ENCODE data around the gene HHAT. TPM values are rescaled to one million over a fixed set of nuclear protein-coding genes. Genes with fewer than 3 reads are reported as not detected.

HHAT gene
- total RNA-seq, 2 experiments from 2014 or later = 0.76 to 1.3 TPM

- ChIA-PET POLR2A (no interaction called here), CTCF (interaction anchor here (0.9 kb wide), 1 partner anchor 209 kb away, joined by 3 read pairs; no protein-coding TSS in a partner anchor)
- no peaks in the 10 kb centered on the region for H3K36me3 Mint-ChIP-seq (ENCODE audit: low read depth)
These were observed 171.3 kb downstream of the HHAT start for GRCh38 chr1:210499956-210500355.

DNA sequence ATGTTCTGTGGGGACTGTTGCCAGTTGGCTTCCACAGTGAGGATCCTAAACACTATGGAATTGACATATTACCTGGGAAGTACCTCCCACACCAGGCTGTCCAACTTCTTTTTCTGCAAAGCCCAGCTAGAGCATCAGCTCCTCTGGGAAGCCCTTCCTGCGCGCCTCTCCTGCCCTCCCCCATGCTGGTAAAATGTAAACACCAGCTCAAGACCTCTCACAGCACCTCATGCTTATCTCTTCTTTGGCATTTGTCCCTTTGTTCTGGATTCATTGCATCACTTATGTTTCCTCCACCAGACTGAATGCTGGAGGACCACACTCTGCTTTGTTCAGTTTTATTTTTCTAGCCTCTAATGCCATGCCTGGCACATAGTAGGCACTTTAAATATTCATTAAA, 172.1 kb downstream of the HHAT start:
- Mint-ChIP-seq H3K9me3 (no peaks in the 10 kb centered on the region), H3K27me3 (no peaks in the 10 kb centered on the region), H3K4me3 (no peak overlapping the region), H3K36me3 (ENCODE audit: low read depth) (no peaks in the 10 kb centered on the region), H3K27ac (no peak overlapping the region), H3K4me1 (no peaks in the 10 kb centered on the region)
- POLR2A ChIA-PET = no interaction called here
- CTCF ChIA-PET = no interaction called here
- no peak for DNase-seq

More at GRCh38 chr1:210499956-210500355, 171.3 kb downstream of the HHAT start:
- Mint-ChIP-seq H3K27ac (no peak overlapping the region), H3K4me3 (no peak overlapping the region), H3K4me1 (no peaks in the 10 kb centered on the region), H3K27me3 (no peaks in the 10 kb centered on the region), H3K9me3 (no peaks in the 10 kb centered on the region)
- no peak for DNase-seq

GRCh38 chr1:210504286-210504685, 175.6 kb downstream of the HHAT start:
- Mint-ChIP-seq H3K36me3 (ENCODE audit: low read depth) (no peaks in the 10 kb centered on the region), H3K27me3 (no peaks in the 10 kb centered on the region), H3K27ac (no peak overlapping the region), H3K4me1 (no peaks in the 10 kb centered on the region), H3K9me3 (no peaks in the 10 kb centered on the region), H3K4me3 (no peak overlapping the region)
- POLR2A ChIA-PET = no interaction called here
- CTCF ChIA-PET = no interaction called here
- no peak for DNase-seq

DNA sequence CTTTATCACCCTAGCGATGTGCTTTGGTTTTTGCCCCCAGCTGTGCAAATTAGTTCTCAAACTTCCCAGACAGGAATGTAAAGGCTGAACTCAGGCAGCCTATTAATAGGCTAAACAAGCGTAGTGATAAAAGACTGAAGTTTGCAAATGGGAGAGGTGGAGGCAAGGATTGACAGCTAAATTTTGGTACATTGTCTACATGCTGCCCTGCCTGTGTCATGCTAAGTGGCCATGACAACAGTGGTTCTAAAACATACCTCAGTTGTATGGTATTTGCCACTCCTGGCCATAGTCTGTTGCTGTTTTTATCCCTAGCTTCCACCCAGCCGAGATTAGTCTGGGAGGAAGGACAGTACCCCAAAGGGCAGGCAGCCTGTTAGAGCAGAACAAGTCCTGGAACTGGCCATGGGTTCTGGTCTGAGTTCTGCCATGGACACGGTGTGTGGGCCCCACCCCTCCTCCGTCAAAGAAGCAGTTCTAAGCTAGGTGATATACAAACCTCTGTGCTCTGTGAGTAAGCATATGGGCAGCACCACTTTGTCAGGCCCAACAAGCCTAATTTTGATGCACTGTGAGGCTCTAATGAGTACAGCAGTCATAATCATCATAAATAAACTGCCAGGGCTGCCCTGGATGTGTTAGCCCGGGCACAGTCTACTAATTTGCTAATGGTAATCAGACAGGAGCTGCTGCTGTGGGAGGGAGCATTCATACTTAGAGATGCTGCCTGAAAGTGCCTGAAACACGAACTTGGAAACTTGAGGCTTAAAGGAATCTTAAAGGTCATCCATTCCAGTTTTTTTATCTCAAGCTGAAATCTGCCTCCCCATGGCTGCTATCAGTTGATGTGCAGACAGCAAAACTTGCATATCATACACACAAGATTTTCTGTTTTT, 177.1 kb downstream of the HHAT start:
- Mint-ChIP-seq H3K9me3 (no peaks in the 10 kb centered on the region), H3K36me3 (ENCODE audit: low read depth) (no peaks in the 10 kb centered on the region), H3K4me1 (no peaks in the 10 kb centered on the region), H3K27ac (no peak overlapping the region), H3K27me3 (no peaks in the 10 kb centered on the region), H3K4me3 (no peak overlapping the region)
- POLR2A ChIA-PET = no interaction called here
- CTCF ChIA-PET = no interaction called here
- DNase-seq = no peak

DNA sequence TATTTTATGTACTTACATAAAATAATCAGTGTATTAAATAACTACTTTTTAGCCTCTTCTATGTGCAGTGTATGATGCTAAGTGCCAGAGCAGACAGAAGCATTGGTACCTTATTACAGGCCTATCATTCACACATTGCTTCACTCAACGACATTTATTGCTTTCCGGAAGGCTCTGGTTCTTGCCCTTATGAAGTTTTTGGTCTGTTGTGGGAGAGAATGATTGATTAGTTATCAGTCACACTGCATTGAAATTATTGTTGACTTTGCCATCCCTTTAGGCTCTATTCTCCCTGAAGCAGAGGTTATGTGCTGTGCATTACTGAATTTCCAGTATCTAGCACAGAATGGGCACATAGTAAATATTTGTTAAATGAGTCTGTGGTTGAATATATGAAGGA, 178.0 kb downstream of the HHAT start:
- Mint-ChIP-seq H3K4me1 (no peaks in the 10 kb centered on the region), H3K27ac (no peak overlapping the region), H3K36me3 (ENCODE audit: low read depth) (no peaks in the 10 kb centered on the region), H3K4me3 (no peak overlapping the region), H3K9me3 (no peaks in the 10 kb centered on the region), H3K27me3 (no peaks in the 10 kb centered on the region)
- CTCF ChIA-PET = no interaction called here
- POLR2A ChIA-PET = no interaction called here
- DNase-seq = no peak

- CTCF ChIA-PET = no interaction called here
These were observed 187.5 kb downstream of the HHAT start for GRCh38 chr1:210516092-210516656.

GRCh38 chr1:210516697-210517459, 188.2 kb downstream of the HHAT start:
- no peaks in the 10 kb centered on the region for H3K4me1 Mint-ChIP-seq
- H3K27me3 Mint-ChIP-seq = no peaks in the 10 kb centered on the region
- no peak overlapping the region for H3K27ac Mint-ChIP-seq
- H3K9me3 Mint-ChIP-seq = no peaks in the 10 kb centered on the region
- ChIA-PET POLR2A (no interaction called here), CTCF (no interaction called here)
- no peaks in the 10 kb centered on the region for H3K36me3 Mint-ChIP-seq (ENCODE audit: low read depth)
- no peak for DNase-seq
- H3K4me3 Mint-ChIP-seq = no peak overlapping the region

More at GRCh38 chr1:210516092-210516656, 187.5 kb downstream of the HHAT start:
- Mint-ChIP-seq H3K4me3 (no peak overlapping the region), H3K27me3 (no peaks in the 10 kb centered on the region), H3K4me1 (no peaks in the 10 kb centered on the region), H3K9me3 (no peaks in the 10 kb centered on the region), H3K27ac (no peak overlapping the region), H3K36me3 (ENCODE audit: low read depth) (no peaks in the 10 kb centered on the region)
- POLR2A ChIA-PET = no interaction called here
- DNase-seq = no peak

DNA sequence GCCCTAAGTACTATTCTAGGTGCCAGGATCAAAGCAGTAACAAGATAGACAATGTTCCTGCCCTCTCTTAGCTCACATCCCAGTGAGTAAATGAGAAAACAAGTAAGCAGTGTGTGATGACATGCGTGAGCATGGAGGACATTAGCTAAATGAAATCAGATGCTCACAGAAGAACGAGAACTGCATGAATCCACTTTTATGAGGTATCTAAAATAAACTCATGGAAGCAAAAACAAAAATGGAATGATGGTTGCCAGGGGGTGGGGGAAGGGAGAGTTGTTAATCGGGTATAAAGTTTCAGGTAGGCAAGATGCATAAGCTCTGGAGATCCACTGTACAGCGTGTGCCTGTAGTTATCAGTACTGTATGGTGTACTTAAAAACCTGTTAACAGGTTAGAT, 195.1 kb downstream of the HHAT start:
- ChIA-PET POLR2A (no interaction called here), CTCF (no interaction called here)
- no peak for DNase-seq
- H3K27ac Mint-ChIP-seq = no peak overlapping the region
- no peak overlapping the region for H3K4me3 Mint-ChIP-seq
- H3K4me1 Mint-ChIP-seq = no peaks in the 10 kb centered on the region
- H3K36me3 Mint-ChIP-seq (ENCODE audit: low read depth) = no peaks in the 10 kb centered on the region
- H3K9me3 Mint-ChIP-seq = no peaks in the 10 kb centered on the region
- H3K27me3 Mint-ChIP-seq = no peaks in the 10 kb centered on the region

- ChIA-PET CTCF (no interaction called here), POLR2A (no interaction called here)
- Mint-ChIP-seq H3K27me3 (no peaks in the 10 kb centered on the region), H3K9me3 (no peaks in the 10 kb centered on the region), H3K4me1 (no peaks in the 10 kb centered on the region), H3K36me3 (ENCODE audit: low read depth) (no peaks in the 10 kb centered on the region), H3K4me3 (no peak overlapping the region), H3K27ac (no peak overlapping the region)
- no peak for DNase-seq
These were observed 197.2 kb downstream of the HHAT start for GRCh38 chr1:210525716-210526454.

DNA sequence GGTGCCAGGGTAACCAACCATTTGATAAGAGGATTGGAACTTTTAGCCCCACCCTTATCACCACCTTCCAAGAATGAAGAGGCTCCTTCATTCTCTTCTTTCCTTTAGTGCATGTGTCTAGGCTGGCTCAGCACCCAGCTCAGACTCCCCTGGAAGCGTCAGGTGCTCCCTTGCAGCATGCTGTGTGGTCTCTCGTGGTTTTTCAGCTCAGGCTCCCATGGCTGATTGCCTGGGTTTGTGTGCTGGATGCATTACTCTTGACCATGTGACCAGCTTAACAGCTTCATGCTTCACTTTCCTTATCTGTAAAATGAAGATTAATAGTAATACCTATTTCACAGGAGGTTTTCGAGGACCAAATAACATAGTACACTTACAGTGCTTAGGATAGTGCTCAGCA, 198.4 kb downstream of the HHAT start:
- Mint-ChIP-seq H3K36me3 (ENCODE audit: low read depth) (no peaks in the 10 kb centered on the region), H3K27ac (no peak overlapping the region), H3K9me3 (no peaks in the 10 kb centered on the region), H3K27me3 (no peaks in the 10 kb centered on the region), H3K4me1 (no peaks in the 10 kb centered on the region), H3K4me3 (no peak overlapping the region)
- POLR2A ChIA-PET = no interaction called here
- CTCF ChIA-PET = no interaction called here
- DNase-seq = no peak

DNA sequence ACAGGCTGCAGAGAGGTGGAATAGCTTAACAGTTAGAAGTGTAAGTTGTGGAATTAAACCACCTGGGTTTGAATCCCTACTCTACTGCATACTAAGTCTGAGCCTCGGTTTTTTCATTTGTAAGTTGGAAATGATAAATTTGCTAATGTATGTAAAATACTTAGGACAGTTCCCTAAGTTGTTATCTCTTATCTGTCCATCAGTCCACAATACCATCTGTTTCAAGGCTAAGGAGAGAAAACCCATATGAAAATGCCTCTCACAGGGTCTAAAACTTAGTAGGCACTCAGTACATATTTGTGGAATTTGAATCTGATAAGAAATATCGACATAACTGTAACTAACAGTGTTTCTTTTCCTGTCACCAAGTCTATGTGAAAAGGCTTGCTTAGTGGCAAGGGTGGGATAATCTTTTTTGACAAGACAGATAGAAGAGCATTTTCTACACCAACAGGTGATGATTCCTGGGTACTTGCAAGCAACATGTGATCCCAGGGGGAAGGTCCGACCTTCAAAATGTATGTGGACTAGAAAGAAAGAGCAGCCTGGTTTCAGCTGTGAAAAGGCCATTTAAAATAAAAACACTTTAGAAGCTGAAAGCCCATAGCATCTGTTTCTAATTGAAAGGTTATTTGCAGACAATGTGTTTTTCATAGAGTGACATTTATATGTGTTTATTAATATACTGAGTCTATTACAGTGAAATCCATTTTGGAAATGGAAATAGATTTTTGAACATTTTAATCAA, 202.9 kb downstream of the HHAT start:
- H3K27me3 Mint-ChIP-seq = no peaks in the 10 kb centered on the region
- no peaks in the 10 kb centered on the region for H3K4me1 Mint-ChIP-seq
- H3K36me3 Mint-ChIP-seq (ENCODE audit: low read depth) = no peaks in the 10 kb centered on the region
- ChIA-PET CTCF (no interaction called here), POLR2A (no interaction called here)
- H3K9me3 Mint-ChIP-seq = no peaks in the 10 kb centered on the region
- no peak for DNase-seq
- no peak overlapping the region for H3K27ac Mint-ChIP-seq
- H3K4me3 Mint-ChIP-seq = no peak overlapping the region

- H3K27ac Mint-ChIP-seq = no peak overlapping the region
- no peak overlapping the region for H3K4me3 Mint-ChIP-seq
- H3K27me3 Mint-ChIP-seq = no peaks in the 10 kb centered on the region
- DNase-seq = no peak
- ChIA-PET CTCF (no interaction called here), POLR2A (no interaction called here)
- H3K36me3 Mint-ChIP-seq (ENCODE audit: low read depth) = no peaks in the 10 kb centered on the region
- no peaks in the 10 kb centered on the region for H3K4me1 Mint-ChIP-seq
- H3K9me3 Mint-ChIP-seq = no peaks in the 10 kb centered on the region
These were observed 203.5 kb downstream of the HHAT start for GRCh38 chr1:210532223-210532598.

GRCh38 chr1:210535761-210536160, 207.1 kb downstream of the HHAT start:
- Mint-ChIP-seq H3K27ac (no peak overlapping the region), H3K27me3 (no peaks in the 10 kb centered on the region), H3K4me1 (no peaks in the 10 kb centered on the region), H3K36me3 (ENCODE audit: low read depth) (no peaks in the 10 kb centered on the region), H3K4me3 (no peak overlapping the region), H3K9me3 (no peaks in the 10 kb centered on the region)
- CTCF ChIA-PET = no interaction called here
- DNase-seq = no peak
- POLR2A ChIA-PET = no interaction called here
